Esophagus squamous epithelium (tissue), 4 donors: ENCODE results near the gene SLC38A9.

Experiments used
- CTCF ChIP-seq, 6 experiments: fragments of 450-650 bp in 4 of 6; fragments of 200-600 bp in 2 of 6; sonication (generic) in 2 of 6; IDR thresholded peaks; one replicate each; pipeline ENCODE4 v1.5.1; 2016 to 2019; ENCODE audit warnings: antibody characterized with exemption in 6 of 6, mild to moderate bottlenecking in 4 of 6, moderate library complexity in 4 of 6
- POLR2A ChIP-seq, 4 donors: fragments of 450-650 bp; IDR thresholded peaks; one replicate each; pipeline ENCODE4 v1.6.1; 2017; ENCODE audit warnings: antibody characterized with exemption in 4 of 4, mild to moderate bottlenecking in 4 of 4, moderate library complexity in 3 of 4

- no peak for TF ChIP-seq CTCF (IDR thresholded peaks at IDR 0.05)
- no peak for TF ChIP-seq POLR2A (IDR thresholded peaks at IDR 0.05)
Observed at GRCh38 chr5:55758714-55759113, 46.6 kb upstream of the SLC38A9 start.
